ENCODE results near the gene SLC4A2.

- TF ChIP-seq, protein P1, sequence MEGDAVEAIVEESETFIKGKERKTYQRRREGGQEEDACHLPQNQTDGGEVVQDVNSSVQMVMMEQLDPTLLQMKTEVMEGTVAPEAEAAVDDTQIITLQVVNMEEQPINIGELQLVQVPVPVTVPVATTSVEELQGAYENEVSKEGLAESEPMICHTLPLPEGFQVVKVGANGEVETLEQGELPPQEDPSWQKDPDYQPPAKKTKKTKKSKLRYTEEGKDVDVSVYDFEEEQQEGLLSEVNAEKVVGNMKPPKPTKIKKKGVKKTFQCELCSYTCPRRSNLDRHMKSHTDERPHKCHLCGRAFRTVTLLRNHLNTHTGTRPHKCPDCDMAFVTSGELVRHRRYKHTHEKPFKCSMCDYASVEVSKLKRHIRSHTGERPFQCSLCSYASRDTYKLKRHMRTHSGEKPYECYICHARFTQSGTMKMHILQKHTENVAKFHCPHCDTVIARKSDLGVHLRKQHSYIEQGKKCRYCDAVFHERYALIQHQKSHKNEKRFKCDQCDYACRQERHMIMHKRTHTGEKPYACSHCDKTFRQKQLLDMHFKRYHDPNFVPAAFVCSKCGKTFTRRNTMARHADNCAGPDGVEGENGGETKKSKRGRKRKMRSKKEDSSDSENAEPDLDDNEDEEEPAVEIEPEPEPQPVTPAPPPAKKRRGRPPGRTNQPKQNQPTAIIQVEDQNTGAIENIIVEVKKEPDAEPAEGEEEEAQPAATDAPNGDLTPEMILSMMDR (IDR thresholded peaks at IDR 0.05) = no peak
- TF ChIP-seq POLR2A (IDR thresholded peaks at IDR 0.05) = peak; percentile 67
Observed at GRCh38 chr7:151080522-151081169, 21.3 kb downstream of the SLC4A2 start, which contains the start of gene FASTK.

All from right lobe of liver (tissue), 4 donors.